ENCODE data around the gene TMEM150A.

GRCh38 chr2:85628658-85629057, 26.2 kb upstream of the TMEM150A start:
- TF ChIP-seq CTCF (IDR thresholded peaks at IDR 0.05) (no peak), POLR2AphosphoS5 (IDR thresholded peaks at IDR 0.05) (no peak)
